DLD1 (cell line): Measurements from ENCODE around the gene ZNF627.
"Not testable (repeated sequence)": the region's sequence is repeated elsewhere in the genome, so short reads cannot be mapped to it uniquely, and the experiment has no call there.

ENCODE experiments used
- in situ Hi-C: cut with HindIII; loops from 2 replicates; pipeline ENCODE4 v1.10.0; 2017; ENCODE audit warnings: low sequenced_read_pairs

ZNF627 gene

DNA sequence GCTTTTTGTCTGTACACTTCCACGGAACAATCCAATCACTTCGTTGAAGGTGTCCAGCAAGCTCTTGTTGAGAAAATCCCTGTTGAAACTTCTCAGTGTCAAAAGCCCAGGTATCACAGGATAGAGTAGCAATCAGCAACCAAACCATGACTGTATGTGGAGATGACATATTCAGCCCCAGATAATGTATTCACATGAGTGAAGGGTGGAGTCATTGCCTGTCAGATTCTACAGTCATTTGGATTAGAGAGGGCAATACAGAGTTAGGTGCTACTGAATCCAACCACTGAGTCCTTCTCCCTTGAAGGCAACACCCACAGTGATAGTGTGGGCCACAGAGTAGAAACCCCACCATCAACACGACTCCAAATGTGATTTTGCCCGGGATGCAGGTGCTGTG is 23.3 kb downstream of the ZNF627 start:
- in situ Hi-C loops: no loop called here

DNA sequence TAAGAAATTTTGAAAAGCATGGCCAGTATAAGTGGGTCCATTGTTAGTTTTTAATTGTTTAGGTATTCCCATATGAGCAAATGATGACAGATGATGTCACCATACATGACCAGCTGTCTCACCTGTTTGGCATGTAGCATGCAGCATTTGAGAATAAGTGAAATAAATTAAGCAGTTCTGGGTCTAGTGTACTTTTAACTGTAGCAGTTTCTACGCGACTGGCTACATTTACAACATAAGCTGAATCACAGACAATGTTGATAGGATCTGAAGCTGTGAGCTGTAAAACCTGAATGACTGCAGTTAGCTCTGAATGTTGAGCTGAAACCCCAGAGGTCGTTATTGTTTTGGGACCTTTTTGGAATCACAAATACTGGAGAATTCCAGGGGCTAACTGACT is 25.1 kb downstream of the ZNF627 start:
- in situ Hi-C loops: not testable (repeated sequence)

DNA sequence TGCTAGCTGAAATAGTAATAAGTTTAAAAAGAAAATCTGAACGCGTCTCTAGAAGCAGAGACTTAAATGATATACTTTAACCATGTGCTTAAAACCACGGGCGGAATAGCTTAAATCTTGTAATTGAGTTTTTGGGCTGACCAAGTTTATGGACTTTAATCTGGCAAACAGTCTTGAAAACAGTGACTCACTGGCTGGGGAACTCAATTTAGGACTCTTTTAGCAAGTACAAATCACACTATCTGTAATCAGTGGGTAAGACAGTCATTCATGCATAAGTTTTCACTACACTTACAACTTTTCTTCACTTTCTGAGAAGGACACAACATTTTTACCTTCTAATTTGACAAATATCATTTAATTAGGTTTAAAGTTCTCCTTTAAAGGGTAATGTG is 26.8 kb downstream of the ZNF627 start:
- in situ Hi-C loops: no loop called here

DNA sequence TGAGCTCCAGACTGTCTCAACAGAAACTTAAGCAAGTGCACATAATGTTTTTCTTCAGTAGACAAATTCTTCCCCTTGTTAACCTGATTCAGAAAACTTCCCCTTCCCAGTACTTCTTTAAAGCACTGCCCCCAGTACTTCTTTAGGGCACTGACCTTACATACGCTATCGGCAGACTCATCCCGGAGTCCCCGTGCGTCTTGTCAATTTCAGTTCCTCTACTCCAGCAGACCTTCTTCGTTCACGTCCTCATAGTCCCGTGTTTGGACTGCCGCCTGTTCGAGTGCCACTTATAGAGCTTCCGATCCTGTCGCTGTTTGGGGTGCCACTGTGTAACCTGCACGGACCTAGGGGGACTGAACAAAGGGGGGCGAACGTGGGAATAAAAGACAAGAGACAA is 29.0 kb downstream of the ZNF627 start:
- in situ Hi-C loops: no loop called here

DNA sequence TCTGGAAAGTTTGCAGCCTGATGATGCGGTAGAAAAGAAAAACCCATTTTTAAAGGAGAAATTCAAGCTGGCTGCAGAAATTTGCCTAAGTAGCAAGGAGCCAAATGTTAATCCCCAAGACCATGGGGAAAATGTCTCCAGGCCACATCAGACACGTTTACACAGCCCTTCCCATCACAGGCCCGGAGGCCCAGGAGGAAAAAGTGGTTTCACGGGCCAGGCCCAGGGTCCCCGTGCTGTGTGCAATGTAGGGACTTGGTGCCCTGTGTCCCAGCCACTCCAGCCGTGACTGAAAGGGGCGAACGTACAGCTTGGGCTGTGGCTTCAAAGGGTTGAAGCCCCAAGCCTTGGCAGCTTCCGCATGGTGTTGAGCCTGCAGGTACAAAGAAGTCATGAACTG is 35.9 kb downstream of the ZNF627 start:
- in situ Hi-C loops: no loop called here

DNA sequence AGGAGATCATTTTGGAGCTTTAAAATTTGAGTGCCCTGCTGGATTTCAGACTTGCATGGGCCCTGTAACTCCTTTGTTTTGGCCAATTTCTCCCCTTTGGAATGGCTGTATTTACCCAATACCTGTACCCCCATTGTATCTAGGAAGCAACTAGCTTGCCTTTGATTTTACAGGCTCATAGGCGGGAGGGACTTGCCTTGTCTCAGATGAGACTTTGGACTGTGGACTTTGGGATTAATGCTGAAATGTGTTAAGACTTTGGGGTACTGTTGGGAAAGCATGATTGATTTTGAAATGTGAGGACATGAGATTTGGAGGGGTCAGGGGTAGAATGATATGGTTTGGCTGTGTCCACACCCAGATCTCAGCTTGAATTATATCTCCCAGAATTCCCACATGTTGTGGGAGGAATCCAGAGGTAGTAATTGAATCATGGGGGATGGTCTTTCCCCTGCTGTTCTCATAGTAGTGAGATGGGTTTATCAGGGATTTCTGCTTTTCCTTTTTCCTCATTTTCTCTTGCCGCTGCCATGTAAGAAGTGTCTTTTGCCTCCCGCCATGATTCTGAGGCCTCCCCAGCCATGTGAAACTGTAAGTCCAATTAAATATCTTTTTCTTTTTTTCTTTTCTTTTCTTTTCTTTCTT is 36.9 kb downstream of the ZNF627 start:
- in situ Hi-C loops: not testable (repeated sequence)

DNA sequence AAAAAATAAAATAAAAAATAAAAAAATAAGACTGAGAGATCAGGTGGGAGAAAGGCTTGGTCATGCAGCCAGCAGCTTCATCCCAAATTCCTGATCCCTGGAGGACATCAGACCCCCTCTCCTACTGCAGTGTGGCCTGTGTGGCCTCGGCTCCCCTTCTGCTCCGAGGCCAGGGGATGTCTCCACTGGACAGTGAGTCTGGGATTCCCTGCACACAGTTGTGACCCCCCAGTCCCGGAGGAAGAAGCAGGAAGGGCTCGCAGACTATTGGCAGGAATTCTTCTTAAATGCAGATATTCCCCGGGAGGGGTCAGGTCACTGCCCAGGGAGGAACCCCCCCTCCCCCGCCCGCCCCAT is 41.9 kb downstream of the ZNF627 start:
- in situ Hi-C loops: no loop called here

DNA sequence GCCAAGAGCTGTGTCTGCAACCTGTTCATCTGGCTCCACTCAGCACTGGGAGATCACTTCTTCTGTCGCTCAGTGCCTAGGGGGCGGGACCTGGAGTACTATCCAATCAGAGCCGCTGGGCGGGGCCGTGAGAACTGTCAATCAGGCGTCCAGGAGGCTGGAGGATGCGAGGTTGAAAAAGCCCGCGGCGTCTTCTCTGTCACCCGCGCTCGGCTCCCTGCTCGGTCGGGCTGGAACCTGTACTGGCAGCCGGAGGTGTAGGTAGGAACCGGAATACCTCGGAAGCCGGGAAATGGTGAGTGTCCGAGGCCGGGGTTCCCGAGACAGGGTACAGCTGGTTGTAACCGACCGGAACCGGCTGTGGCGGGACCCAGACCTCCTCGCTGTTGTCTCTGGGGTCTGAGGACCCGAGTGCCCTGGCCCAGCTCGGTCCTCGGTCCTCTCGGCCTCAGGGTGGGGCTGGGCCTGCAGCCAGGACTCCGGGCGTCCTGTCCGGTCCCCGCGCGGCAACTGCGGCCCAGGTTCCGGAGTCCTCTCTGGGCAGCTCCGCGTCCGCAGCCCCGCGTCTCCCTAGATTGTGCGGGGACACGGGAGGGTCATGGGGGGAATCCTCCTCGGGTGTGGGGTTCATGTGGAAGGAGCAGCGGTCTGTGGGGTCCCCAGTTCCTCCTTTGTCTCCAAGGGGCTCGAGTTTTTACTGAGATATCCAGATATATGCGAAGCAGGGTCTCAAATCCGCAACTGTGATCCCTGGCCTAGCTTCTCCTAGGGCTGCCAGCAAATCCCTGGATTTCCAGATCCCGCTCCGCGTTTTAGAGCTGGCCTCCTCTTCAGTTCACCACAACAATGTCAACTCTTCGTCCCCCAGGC is 42.6 kb downstream of the ZNF627 start:
- in situ Hi-C loops: no loop called here

DNA sequence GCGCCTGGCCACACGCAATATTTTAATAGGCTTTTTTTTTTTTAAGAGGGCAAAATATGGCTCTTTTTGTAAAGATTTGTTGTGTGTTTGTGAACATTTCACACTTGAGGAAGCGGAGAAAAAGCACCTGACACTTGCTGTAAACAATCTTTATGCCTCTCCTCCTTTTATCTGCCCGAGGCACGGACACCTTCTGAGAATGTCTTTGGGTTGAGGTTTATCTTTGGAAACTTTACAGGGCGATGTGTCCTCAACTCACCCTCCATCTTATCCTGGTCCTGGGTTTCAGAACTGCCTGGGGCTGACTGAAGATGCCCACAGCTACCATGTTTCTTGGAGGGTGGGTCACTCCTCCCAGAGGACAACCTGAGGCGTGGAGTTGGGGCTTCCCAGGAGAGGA is 44.0 kb downstream of the ZNF627 start:
- in situ Hi-C loops: no loop called here

DNA sequence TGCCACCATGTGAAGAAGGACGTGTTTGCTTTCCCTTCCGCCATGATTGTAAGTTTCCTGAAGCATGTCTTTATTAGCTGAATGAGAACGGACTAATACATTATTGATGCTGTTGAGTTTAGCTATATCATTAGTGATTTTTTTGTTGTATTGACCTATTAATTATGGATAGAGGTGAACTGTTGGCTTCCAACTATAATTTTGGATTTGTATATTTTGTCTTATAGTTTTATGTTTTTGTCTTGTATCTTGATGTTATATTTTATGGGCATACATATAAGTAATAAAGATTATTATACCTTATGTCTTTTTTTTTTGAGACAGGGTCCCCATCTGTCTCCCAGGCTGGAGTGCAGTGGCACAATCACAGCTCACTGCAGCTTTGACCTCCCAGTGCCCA is 45.6 kb downstream of the ZNF627 start:
- in situ Hi-C loops: no loop called here

DNA sequence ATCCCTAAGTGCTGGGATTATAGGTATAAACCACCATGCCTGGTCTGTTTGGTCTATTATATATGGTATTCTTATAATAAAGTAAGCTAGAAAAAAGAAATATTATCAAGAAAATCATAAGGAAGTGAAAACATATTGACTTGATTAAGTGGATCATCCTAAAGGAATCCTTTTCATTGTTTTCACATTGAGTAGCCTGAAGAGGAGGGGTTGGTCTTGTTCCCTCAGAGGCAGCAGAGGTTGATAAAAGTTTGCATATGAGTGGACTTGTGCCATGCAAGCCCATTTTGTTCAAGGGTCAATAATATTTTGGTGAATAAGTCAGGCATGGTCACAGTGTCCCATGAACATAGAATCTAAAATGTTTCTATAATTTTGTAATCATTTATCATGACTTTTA is 52.7 kb downstream of the ZNF627 start:
- in situ Hi-C loops: no loop called here

DNA sequence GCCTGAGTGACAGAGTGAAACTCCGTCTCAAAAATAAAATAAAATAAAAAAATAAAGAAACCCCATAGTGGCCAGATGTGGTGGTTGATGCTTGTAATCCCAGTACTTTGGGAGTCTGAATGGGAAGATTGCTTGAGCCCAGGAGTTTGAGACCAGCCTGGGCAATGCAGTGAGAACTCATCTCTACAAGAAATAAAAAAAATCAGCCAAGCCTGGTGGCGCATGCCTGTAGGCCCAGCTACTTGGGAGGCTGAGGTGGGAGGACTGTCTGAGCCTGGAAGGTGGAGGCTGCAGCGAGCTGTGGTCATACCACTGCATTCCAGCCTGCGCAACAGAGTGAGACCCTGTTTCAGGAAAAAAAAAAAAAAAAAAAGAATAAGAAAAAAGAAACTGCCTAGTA is 53.8 kb downstream of the ZNF627 start:
- in situ Hi-C loops: no loop called here

DNA sequence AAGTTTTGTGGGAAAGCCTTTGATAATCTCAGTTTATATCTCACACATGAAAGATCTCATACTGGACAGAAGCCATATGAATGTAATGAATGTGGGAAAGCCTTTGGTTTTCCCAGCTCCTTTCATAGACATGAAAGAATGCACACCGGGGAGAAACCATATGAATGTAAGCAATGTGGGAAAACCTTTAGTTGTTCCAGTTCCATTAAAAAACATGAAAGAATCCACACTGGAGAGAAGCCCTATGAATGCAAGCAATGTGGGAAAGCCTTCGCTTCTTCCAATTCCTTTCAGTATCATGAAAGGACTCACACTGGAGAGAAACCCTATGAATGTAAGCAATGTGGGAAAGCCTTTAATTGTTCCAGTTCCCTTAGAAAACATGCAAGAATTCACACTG is 54.8 kb downstream of the ZNF627 start:
- in situ Hi-C loops: no loop called here

DNA sequence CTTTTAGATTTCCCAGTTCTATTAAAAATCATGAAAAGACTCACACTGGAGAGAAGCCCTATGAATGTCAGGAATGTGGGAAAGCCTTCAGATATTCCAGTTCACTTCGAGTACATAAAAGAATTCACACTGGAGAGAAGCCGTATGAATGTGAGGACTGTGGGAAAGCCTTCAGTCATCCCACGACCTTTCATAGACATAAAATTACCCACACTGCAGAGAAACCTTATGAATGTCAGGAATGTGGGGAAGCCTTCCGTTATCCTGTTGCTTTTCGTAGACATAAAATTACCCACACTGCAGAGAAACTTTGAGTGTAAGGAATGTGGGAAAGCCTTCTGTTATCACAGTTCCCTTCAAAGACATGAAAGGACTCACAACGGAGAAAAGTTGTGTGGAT is 55.2 kb downstream of the ZNF627 start:
- in situ Hi-C loops: no loop called here

DNA sequence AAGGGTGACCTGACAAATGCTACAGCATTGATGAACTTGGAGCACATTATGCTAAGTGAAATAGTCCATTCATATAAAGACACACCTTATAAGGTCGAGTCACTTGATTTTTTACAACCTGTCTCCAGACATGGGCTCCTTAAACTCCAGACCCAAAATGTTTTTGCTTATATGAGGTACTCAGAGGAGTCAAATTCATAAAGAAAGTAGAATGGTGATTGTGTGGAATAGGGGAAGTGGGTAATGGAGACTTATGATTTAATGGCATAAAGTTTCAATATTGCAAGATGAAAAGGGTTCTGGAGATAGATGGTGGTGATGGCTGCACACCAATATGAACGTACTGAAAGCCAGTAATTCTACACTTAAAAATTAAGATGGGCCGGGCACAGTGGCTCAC is 59.3 kb downstream of the ZNF627 start:
- in situ Hi-C loops: no loop called here

DNA sequence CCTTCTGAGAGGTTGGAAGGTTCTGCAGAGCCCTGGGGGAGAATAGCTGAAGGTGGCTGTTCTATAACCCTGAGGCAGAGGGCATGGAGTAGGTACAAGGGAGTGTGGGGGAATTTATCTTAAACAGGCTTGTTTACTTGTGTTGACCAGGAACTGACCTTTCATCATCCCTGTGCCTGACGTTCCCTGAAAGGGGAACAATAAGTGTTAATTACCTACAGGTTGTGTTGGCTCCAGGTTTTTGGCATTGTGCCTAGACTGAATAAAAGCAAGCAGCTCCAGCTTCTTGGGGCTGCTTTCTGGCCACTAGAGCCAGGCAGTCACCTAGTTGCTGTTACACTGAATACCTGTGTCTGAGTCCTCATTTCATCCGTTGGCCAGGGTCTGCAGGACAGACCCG is 60.0 kb downstream of the ZNF627 start:
- in situ Hi-C loops: no loop called here

DNA sequence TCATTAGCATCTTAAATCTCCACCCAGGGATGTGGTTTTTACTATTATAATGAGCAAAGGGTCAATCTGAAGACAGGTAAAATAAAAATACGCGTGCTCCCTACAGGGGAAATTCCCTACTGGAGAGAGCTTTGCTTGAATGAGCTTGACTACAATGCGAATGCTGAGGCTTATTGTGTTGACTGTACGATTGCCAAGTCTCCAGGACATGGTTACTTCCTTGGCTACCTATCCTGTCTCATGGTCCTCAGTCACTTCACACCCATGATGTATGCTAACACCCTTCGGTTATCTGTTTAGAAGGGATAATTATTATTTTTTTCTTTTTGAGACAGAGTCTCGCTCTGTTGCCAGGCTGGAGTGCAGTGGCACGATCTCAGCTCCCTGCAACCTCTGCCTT is 61.7 kb downstream of the ZNF627 start:
- in situ Hi-C loops: no loop called here

DNA sequence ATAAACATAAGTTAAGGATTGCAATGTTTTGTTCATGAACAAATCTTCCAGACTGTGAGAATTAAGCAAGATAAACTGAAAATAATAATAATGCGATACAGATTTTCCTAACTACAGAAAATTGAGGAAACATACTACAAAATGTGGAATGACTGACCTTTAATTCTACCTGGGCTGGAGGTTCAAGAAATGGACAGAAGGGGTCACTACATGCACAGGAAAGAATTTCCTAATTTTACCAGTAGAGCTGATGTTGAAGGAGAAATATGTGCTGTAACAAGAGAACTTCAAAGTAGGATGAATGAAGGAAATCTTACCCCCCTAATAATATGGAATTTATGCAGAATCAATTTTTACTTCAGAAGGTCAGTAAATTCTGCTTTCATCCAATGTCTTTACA is 62.3 kb downstream of the ZNF627 start:
- in situ Hi-C loops: no loop called here

DNA sequence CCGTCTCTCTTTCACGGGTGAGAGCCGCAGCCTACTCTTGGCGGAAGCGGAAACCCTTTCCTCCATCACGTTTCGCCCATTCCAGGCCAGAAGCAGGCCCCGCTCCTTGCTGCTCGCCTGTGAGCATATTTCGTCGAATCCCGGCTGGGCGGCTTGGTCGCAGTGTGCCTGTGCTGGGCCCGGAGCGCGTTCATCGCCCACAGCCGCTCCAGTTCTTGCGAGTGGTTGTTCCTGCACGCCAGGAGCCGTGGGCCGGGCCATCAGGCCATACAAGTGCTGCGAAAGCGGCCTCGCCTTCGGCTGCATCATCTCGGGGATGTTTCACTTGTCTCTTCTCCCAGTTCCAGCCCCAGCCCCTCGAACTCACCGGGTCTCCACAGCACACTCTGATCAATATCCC is 65.0 kb downstream of the ZNF627 start:
- in situ Hi-C loops: no loop called here

DNA sequence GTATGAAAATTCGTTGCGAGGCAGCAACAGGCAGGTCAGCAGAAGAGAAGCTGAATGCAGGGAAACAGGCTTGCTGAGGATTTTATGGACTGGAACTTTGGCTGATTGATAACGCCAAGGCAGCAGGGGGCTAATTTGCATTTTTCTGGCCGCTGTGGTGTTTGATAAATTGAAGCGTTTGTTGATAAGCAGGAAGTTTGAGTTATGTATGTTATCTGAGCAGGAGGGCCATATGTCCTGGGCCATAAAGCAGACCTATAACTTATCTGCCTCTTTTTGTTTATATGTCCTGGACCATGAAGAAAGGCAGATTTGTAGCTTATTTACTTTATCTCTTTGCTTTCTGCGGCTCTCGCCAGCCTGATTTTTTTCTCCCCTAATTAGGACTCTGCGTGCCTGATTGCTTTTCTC is 65.9 kb downstream of the ZNF627 start:
- in situ Hi-C loops: no loop called here
